RWPE1 (cell line): Measurements from ENCODE around the gene ABCC4.

Experiments
- CTCF ChIA-PET: fragments of 350-600 bp; sonication (Branson Sonifier 250); formaldehyde crosslinking; extraction: SDS; loops from one replicate; lab custom pipeline; 2021; lab: Yijun Ruan, JAX
- POLR2A ChIA-PET: fragments of 400-600 bp; formaldehyde crosslinking; extraction: SDS; loops from one replicate; lab custom pipeline; 2020; ENCODE audit warnings: antibody characterized with exemption; ENCODE audit not compliant: low non-redundant PET; lab: Yijun Ruan, JAX
- DNase-seq: peaks from one replicate; pipeline ENCODE4 v3.0.0; 2012; ENCODE audit warnings: low spot score
- H3K27ac ChIP-seq: fragments of 450-650 bp; 2 replicates; pipeline ENCODE4 v1.5.1; 2017
- TF ChIP-seq, protein P1 (sequence below): fragments of 450-650 bp; conservative IDR thresholded peaks from 2 replicates; pipeline ENCODE4 v1.5.1; 2017; ENCODE audit warnings: low read depth, mild to moderate bottlenecking

ABCC4 gene

DNA sequence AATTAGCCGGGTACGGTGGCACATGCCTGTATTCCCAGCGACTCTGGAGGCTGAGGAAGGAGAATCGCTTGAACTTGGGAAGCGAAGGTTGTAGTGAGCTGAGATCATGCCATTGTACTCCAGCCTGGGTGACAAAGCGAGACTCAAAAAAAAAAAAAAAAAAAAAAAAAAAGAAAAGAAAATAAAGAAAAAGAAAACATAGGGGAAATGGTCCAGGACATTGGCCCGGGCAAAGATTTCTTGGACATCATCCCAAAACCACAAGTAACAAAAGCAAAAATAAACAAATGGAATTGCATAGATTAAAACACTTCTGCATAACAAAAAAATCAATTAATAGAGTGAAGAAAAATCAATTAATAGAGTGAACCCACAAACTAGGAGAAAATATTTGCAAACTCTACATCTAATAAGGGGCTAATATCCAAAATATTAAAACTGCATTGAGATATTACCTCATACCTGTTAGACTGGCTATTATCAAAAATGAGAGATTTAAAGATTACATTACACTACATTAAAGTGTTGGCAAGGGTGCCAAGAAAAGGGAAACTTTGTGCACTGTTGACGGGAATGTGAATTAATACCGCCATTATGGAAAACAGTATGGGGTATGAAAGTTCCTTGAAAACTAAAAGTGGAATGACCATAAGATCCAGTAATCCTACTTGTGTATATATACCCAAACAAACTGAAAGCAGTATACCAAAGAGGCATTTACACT, 18.5 kb upstream of the ABCC4 start:
- ChIA-PET POLR2A (no interaction called here), CTCF (no interaction called here)
- H3K27ac ChIP-seq = no peak overlapping the region
- TF ChIP-seq, protein P1, sequence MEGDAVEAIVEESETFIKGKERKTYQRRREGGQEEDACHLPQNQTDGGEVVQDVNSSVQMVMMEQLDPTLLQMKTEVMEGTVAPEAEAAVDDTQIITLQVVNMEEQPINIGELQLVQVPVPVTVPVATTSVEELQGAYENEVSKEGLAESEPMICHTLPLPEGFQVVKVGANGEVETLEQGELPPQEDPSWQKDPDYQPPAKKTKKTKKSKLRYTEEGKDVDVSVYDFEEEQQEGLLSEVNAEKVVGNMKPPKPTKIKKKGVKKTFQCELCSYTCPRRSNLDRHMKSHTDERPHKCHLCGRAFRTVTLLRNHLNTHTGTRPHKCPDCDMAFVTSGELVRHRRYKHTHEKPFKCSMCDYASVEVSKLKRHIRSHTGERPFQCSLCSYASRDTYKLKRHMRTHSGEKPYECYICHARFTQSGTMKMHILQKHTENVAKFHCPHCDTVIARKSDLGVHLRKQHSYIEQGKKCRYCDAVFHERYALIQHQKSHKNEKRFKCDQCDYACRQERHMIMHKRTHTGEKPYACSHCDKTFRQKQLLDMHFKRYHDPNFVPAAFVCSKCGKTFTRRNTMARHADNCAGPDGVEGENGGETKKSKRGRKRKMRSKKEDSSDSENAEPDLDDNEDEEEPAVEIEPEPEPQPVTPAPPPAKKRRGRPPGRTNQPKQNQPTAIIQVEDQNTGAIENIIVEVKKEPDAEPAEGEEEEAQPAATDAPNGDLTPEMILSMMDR = no peak
- DNase-seq = no peak

DNA sequence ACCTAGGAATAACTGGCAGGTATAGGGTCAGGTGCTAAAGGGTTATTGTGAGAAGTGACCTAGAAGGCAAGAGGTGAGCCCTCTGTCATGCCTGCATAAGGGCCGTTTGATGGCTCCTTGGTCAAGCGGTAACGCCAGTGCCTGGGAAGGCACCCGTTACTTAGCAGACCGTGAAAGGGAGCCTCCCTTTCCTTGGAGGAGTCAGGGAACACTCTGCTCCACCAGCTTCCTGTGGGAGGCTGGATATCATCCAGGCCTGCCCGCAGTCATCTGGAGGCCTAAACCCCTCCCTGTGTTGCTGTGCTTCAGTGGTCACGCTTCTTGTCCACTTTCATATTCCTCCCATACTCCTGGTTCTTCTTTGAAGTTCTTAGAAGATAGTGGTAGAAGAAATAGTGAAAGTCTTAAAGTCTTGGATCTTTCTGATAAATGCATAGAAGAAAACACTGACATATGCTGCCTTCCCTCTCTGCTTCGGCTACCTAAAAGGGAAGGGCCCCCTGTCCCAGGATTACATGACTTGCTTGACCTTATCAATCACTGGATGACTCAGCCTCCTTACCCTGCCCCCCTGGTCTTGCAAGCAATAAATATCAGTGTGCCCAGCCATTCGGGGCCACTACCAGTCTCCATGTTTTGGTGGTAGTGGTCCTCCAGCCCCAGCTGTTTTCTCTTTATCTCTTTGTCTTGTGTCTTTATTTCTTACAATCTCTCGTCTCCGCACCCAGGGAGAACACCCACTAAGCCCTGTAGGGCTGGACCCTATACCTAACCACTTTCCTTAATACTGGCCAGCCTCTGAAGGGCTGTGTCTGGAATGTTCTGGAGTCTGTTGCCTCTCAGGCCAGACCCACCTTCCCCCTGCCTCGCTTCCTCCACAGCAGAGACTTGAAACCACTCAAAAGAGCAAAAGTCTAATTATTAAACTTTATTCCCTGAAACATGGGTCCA, 16.1 kb upstream of the ABCC4 start:
- DNase-seq = no peak
- TF ChIP-seq, protein P1 = no peak
- CTCF ChIA-PET = no interaction called here
- POLR2A ChIA-PET = no interaction called here
- H3K27ac ChIP-seq = no peak overlapping the region

DNA sequence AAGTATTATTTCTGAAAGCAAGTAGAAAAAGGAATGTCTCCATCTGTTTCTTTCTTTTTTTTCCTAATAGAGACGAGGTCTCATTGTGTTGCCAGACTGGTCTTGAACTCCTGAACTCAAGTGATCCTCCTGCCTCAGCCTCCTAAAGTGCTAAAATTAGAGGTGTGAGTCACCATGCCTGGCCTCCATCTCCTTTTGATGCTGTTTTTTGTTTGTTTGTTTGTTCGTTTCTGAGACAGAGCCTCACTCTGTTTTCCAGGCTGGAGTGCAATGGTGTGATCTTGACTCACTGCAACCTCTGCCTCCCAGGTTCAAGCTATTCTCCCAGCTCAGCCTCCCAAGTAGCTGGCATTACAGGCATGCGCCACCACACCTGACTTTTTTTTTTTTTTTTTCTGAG, 14.5 kb upstream of the ABCC4 start:
- TF ChIP-seq, protein P1 = no peak
- no peak for DNase-seq
- H3K27ac ChIP-seq = no peak overlapping the region
- ChIA-PET POLR2A (no interaction called here), CTCF (no interaction called here)

DNA sequence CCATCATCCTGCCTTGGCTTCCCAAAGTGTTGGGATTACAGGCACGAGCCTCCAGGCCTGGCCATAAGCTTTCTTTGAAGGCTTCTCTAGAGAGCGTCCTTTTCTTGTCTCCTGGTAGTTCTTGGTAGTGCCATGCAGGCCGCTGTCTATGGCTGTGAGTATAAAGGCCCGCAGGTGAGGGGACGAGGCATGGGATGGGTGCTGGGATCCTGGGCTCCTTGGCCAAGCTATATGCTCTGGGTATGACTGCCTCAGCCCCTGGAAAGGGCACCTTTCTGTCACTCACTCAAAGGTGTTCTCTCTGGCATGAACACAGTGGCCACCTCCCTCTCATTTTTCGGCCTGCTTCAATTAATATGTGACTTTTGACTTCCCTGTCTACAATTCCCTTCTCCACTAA, 6.3 kb upstream of the ABCC4 start:
- POLR2A ChIA-PET = no interaction called here
- H3K27ac ChIP-seq = no peak overlapping the region
- no peak for DNase-seq
- CTCF ChIA-PET = interaction anchor here (0.6 kb wide), 1 partner anchor 18 kb away, joined by 3 read pairs; no protein-coding TSS in a partner anchor
- TF ChIP-seq, protein P1 = no peak

DNA sequence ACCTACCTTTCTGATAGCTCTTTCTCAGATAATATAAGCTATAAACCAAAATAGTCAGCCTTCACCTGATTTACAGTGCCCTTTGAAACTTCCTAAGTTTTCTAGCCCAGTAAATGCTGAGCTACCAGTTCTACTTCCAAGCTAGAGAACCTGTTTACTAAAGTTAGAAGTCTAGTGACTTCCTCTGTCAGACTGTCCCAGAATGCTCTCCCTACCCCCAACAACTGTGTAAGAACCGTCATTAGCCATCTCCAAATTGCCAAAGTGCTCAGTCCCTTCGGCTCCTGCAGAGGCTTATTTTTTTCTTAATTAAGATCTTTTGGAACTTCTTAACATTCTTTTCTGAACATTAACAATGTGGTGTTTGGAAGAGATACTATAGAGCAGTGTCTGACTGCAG, 3.2 kb upstream of the ABCC4 start:
- POLR2A ChIA-PET = no interaction called here
- CTCF ChIA-PET = interaction anchor here (0.6 to 0.7 kb wide), 2 partner anchors 24 to 76 kb away, joined by 5 read pairs; no protein-coding TSS in a partner anchor
- H3K27ac ChIP-seq = no peak overlapping the region
- TF ChIP-seq, protein P1 = no peak
- DNase-seq = no peak

DNA sequence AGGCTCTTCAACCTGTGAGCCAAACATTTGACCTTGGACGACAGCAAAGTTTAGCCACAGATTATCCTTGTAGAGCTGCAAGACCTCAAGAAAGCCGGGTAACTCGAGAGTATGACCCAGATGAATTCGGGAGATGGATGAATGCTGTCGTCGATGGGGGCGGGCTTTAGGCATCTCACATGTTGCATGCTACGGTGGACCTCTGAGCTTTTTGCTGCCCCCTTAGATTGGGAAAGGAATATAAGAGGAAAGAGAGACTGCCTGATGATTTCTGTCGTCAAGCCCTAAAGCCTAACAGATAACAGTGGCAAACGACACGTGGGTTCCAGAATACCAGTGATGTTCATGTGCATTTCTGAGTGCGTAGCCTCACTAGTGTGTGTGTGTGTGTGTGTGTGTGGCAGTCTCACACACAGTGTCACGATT, 730 bp upstream of the ABCC4 start:
- H3K27ac ChIP-seq = peak overlapping the region; percentile 79
- ChIA-PET CTCF (interaction anchor here (0.6 to 1.1 kb wide), 3 partner anchors 44 to 113 kb away, joined by 3 to 6 read pairs (median 3); no protein-coding TSS in a partner anchor), POLR2A (interaction anchor here (0.6 kb wide), 1 partner anchor 79 kb away, joined by 9 read pairs; no protein-coding TSS in a partner anchor)
- no peak for DNase-seq
- TF ChIP-seq, protein P1 = no peak
